Right kidney (tissue), 1 donor: ENCODE results near the gene OSBPL1A.

ENCODE experiments used
- DNase-seq: peaks from one replicate; pipeline ENCODE4 v3.0.0-alpha.2; 2016

OSBPL1A gene

GRCh38 chr18:24220318-24220688, 177.3 kb downstream of the OSBPL1A start:
- DNase-seq = no peak

- DNase-seq = no peak
Measured at GRCh38 chr18:24219561-24220317, 177.9 kb downstream of the OSBPL1A start.

DNA sequence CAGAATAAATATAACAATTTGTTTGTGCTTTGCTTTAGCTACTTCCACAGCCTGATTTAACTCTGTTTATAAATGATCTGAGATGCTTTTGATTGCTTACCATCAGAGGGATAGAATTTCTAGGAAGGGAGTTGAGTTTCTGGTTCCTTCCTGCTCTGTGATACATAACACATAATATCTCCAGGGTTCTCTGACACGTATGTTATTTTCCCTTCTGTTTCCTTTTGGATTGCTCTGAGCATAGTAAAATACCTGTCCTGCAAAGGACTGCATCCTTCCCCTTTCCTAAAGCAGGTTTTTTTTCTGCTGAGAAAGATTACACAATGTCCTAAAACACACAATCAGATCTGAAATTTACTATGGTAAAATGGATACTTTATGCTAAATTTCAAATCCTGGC, 182.7 kb downstream of the OSBPL1A start:
- DNase-seq = no peak

DNA sequence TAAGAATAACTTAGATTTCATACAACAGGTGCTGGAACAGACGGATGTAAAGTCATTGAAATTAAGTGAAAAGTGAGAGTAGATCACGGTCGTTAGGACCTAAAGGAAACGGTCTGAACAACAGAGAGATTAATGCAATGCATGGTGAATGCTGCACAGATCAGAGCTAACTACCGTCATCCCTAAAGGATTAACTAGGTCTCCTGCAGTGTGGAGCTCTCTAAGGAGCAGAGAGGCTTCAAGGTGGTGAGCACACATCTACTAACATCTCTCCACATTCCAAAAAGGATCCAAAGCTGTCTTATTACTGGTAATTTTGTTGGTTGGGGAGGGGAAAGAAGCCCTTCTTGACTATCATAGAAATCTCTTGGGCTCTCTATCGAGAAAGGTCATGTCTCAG, 183.5 kb downstream of the OSBPL1A start:
- no peak for DNase-seq

GRCh38 chr18:24212939-24213338, 184.7 kb downstream of the OSBPL1A start:
- DNase-seq = no peak

- DNase-seq = no peak
Measured at GRCh38 chr18:24209558-24209957, 188.1 kb downstream of the OSBPL1A start.

- no peak for DNase-seq
Measured at GRCh38 chr18:24208270-24209035, 189.2 kb downstream of the OSBPL1A start.

DNA sequence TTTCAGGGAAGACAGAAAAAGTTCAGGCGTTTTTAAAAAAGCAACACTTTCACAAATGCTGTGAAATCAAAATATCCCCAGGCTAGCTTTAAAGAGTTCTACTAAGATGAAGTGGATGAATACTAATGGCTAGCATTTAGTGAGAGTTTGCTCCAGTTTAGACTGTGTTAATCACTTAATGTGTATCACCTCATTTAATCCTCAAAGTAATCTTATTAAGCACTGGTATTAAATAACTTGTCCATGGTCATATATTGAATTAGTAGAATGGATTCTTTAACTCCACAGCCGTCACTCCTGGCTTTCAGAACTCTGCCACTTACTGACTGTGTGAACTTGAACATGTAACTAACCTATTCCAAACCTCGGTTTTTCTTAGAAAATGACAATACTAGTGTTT, 192.7 kb downstream of the OSBPL1A start:
- DNase-seq = no peak

DNA sequence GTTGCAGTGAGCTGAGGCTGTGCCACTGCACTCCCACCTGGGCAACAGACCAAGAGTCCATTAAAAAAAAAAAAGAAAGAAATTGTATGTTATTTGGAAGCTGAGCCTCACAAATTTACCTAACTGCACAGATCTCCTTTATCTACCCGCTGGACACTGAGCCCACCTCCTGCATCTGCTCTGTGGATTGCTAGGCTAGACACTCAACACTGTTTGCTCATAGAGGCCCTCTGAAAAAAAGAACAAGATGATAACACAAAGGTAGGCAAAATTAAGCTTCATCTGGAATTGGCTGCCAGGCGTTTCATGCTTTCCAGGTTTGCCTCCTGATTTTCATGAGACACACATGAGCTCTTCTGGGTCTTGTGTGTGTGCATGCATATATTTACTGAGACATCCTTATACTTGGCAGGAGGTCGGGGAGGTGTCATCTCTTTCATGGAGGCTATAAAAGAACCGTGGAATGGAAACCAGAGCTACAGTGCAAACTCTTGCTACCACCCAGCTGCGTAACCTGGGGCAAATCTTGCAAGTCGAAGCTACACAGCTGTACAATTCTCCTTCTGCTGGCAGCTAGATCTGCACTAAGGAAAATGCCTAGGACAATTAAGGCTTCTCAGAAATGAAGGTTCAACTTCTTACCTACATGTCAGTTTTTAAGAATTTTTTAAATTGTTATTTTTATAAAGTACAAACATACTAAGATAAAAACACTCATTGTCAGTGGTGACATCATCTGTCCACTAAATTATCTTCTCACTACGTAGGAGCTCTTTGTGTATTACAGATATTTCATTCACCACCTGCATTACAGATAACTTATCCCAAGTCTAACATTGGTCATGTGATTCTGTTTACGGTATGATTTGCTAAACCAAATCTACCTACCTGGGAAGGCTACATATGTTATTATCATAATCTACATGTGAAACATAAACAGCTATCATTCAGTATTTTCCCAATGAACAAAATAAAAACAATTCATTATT, 195.6 kb downstream of the OSBPL1A start:
- no peak for DNase-seq

DNA sequence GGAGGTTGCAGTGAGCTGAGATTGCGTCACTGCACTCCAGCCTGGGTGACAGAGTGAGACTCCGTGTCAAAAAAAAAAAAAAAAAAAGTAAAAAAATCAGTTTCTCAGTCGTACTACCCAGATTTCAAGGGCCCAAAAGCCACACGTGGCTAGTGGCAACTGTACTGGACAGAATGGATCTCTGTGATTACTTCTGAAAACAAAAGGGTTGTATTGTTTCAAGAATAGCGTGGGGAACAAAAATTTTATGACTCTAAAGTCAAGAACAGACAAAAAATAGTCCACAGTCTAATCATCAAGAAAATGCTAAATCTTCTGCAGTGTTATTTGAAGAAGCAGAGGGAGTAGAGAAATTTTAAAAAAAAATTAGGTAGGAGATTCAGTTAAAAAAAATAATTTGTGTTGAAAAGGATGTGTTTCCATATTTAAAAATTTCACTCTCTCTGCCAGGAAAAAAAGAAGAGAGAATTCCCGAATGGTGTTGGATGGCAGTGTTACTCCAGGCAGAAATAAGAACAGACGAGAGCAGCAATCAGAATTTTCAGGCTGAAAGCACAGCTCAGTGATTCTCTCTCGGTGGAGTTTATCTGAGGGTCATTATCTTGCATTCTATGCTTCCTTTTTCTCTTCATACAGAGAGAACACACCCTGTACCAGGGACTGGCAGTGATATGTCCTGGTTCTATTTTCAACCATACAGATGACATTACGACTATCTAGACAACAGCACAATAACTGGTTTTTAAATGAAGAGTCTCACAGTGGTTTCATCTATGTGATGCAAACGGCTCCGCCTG, 196.9 kb downstream of the OSBPL1A start:
- no peak for DNase-seq

DNA sequence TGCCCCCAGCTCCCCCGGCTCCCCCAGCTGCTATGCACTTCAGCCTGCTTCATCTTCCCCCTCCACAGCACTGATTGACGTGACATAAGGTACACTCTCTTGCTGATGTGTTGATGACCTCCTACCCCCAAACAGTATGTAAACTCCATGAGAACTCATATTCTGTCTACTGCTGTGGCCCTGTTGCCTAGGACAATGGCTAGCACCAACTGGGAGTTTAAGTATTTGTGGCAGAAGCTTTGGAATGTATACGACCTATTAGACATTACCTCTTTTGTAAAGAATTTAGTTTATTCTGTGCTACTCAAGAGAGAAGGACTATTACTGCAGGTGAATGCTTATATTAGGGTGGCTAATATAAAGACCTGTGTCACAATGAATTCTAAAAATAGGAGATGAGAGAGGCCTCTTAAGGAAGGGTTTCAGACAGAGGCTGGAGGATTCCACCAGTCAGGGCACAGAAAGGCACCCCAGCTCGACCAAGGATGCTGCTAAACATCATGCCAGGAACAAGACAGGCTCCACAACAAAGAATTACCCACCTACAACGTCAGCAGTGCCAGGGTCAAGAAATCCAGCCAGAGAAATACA, 198.2 kb downstream of the OSBPL1A start:
- no peak for DNase-seq

- DNase-seq = no peak
Measured at GRCh38 chr18:24198461-24198860, 199.2 kb downstream of the OSBPL1A start.

- no peak for DNase-seq
Measured at GRCh38 chr18:24197412-24197811, 200.2 kb downstream of the OSBPL1A start.

DNA sequence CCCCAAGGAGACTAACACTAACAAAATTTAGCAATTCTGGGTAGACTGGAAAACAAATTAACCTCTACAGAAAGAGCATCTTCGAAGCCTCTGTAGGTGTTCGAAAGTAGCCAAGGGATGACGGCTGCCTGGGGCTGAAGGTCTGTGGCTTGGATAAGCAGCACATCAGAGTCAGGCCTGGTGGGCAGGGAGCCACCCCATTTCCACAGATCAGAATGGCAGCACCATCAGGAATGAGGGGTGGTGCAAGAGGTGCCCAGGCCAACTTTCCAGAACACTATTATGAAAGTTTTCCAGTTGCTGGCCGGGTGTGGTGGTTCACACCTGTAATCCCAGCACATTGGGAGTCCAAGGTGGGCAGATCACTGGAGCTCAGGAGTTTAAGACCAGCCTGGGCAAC, 200.9 kb downstream of the OSBPL1A start:
- no peak for DNase-seq

GRCh38 chr18:24195296-24196053, 202.1 kb downstream of the OSBPL1A start:
- DNase-seq = no peak

GRCh38 chr18:24190590-24190989, 207.0 kb downstream of the OSBPL1A start:
- DNase-seq = no peak

DNA sequence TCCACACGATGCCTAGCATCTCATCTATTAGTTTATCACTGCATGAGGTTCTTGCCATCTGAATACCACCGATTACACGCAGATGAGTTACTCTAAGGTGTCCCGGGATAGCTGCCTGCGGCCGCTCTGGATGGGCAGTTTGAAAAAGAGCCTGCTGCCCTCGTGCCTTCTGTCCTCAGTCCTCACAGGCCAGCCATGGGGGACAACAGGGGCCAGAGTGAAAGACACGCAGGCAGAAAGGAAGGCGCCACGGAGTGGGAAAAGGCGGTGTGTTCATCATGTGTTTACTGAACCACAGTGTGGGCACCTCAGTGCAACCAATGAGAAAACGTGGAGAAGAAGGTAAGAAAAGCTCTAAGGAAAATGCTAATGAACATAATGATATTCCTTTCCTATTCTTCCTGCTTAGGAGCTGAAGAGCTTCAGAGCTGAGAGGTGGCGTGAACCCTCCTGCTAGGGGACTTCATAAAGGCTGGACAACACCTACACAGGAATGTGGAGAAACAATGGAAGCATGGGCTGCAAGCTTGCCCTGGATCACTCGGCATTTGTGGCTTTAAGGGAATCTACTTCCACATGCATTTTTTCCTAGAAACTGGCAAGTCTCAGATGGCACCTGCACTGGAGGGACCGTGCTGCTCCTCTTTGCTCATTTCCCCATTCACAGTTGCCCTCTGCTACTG, 207.8 kb downstream of the OSBPL1A start:
- no peak for DNase-seq

GRCh38 chr18:24189007-24189528, 208.6 kb downstream of the OSBPL1A start:
- peak; percentile 12 for DNase-seq

GRCh38 chr18:24188120-24188519, 209.5 kb downstream of the OSBPL1A start:
- DNase-seq = no peak

- no peak for DNase-seq
Measured at GRCh38 chr18:24187689-24188088, 209.9 kb downstream of the OSBPL1A start.
